ENCODE results near the gene APOBEC3H.

APOBEC3H gene

DNA sequence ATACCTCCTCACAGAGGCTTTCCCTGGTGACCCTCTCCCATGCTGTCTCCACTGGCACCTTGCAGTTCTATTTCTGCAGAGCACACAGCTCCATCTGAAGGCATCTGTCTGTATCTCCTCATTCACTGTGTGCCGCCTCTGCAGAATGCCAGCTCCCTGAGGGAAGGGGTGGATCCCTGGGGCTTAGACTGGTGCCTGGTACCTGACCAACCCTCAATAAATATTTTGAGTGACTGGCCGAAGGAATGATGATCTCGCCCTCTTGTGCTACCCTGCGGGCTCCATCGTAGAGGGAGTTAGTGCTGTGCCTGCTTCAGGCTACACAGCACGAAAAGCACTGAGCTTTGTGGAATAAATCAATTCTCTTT lies 53.8 kb downstream of the APOBEC3H start:
- DNase-seq (ENCODE audit: extremely low spot score), result no peak
- TF ChIP-seq, protein P1, sequence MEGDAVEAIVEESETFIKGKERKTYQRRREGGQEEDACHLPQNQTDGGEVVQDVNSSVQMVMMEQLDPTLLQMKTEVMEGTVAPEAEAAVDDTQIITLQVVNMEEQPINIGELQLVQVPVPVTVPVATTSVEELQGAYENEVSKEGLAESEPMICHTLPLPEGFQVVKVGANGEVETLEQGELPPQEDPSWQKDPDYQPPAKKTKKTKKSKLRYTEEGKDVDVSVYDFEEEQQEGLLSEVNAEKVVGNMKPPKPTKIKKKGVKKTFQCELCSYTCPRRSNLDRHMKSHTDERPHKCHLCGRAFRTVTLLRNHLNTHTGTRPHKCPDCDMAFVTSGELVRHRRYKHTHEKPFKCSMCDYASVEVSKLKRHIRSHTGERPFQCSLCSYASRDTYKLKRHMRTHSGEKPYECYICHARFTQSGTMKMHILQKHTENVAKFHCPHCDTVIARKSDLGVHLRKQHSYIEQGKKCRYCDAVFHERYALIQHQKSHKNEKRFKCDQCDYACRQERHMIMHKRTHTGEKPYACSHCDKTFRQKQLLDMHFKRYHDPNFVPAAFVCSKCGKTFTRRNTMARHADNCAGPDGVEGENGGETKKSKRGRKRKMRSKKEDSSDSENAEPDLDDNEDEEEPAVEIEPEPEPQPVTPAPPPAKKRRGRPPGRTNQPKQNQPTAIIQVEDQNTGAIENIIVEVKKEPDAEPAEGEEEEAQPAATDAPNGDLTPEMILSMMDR (IDR thresholded peaks at IDR 0.05; ENCODE audit: control extremely low read depth, extremely low read depth, low read depth, missing control alignments), result no peak
- ChIA-PET POLR2A (interaction anchor here (0.6 kb wide), 1 partner anchor 169 kb away, joined by 3 read pairs; the partner anchor contains the start of gene RPL3), CTCF (no interaction called here)

DNA sequence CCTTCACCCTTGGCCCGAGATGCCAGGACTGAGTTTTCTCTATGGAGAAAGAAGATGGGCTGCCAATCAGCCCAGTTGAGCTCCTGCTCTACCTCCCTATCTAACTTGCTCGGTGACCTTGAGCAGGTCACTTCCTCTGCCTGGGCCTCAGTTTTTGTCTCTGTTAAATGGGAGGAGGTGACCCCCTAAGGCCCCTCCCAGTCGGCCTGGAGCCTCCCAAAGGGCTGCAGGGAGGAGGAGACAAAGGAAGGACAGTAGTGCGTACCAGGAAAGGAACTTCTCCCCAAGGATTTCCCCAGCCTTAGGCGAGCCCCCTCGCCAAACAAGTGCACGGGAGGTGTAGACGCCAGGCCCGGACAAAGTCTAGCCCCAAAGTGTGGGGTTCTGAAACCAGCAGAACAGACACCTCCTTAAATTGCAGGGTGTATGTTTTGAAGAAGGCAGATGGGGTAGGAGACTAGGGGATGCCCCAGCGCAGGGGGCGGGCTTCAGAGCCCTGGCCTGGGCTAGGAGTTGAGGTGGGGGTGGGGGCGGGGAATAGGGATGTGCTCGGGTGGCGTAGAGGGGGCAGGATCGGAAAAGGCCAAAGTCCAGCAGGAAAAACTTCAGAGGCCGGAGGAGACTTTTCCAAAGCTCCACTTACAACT lies 54.4 kb downstream of the APOBEC3H start:
- ChIA-PET POLR2A (interaction anchor here (1.0 kb wide), 1 partner anchor 161 kb away, joined by 3 read pairs; no protein-coding TSS in a partner anchor), CTCF (no interaction called here)
- no peak for DNase-seq (ENCODE audit: extremely low spot score)
- TF ChIP-seq, protein P1 (IDR thresholded peaks at IDR 0.05; ENCODE audit: control extremely low read depth, extremely low read depth, low read depth, missing control alignments), result no peak

DNA sequence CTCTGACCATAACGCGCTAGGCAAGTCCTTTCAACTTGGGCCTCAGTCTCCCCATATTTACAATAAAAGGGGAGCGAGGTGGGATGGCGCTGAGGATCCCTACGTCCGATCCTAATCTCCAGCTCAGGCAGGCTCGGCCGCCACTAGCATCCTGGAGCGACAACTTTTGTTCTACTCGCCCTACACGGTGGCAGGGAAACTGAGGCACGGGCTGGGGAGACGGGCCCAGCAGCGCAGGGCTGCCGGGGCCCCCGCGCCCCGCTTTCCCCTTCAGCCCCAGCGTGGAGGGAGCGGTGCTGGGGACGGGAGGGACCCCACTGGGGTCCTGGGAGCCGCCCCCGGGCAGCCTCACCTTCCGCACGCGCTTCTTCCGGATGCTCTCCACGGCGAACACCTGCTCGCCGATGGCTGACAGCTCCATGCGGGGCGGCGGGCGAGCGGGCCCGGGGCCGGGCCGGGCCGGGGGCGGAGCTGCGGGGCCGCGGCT lies 55.0 kb downstream of the APOBEC3H start:
- ChIA-PET CTCF (interaction anchor here (1.2 kb wide), 2 partner anchors 19 to 282 kb away, joined by 3 to 5 read pairs; no protein-coding TSS in a partner anchor), POLR2A (interaction anchor here (1.0 to 1.2 kb wide), 4 partner anchors 133 to 368 kb away, joined by 3 to 9 read pairs (median 3); partner anchors contain the start of genes ATF4 and RPL3)
- DNase-seq (ENCODE audit: extremely low spot score), result no peak
- TF ChIP-seq, protein P1 (IDR thresholded peaks at IDR 0.05; ENCODE audit: control extremely low read depth, extremely low read depth, low read depth, missing control alignments), result no peak

DNA sequence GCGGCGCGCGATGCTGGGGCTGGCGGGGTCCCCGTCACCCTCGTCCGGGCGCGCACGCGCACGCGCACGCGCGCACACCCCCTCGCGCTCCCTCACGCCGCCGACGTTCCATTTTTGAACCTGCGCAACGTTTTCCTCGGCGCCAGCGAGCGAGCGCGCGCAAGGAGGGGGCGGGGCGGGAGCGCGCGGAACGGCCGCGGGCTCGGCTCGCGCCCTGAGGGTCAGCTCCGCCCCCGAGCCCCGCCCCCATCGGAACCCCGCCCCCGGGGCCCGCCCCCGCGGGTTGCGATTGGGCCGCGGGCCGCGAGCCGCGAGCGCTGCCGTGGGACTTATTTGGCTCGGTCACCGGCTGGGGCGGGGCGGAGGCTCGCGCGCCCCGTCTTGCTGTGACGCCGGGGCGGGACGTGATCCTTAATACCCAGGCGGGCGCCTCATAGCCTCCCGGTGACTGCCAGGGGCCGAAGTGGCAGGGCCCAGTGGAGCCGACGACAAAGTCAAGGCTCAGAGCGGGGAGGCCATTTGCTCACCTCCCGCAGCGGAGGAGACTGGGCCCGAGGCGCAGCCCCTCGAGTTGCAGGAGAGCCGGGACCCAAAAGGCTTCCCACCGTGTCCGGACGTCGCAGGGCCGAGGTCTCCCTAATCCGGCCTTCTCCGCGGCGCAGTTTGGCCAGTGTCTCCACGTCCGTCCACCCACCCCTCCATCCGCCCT lies 55.6 kb downstream of the APOBEC3H start, which contains the start of gene CBX7:
TSS of gene CBX7 (minus strand) at position 170 of the 709 bp plus-strand sequence. CDS start 236 bp downstream, outside the sequence.
- peak; percentile 99 for DNase-seq (ENCODE audit: extremely low spot score)
- TF ChIP-seq, protein P1 (IDR thresholded peaks at IDR 0.05; ENCODE audit: control extremely low read depth, extremely low read depth, low read depth, missing control alignments), result no peak
- POLR2A ChIA-PET, result interaction anchor here (1.0 to 1.2 kb wide), 4 partner anchors 134 to 368 kb away, joined by 3 to 9 read pairs (median 3); partner anchors contain the start of genes ATF4 and RPL3
- CTCF ChIA-PET, result interaction anchor here (1.2 to 2.0 kb wide), 3 partner anchors 18 to 282 kb away, joined by 3 to 5 read pairs (median 4); no protein-coding TSS in a partner anchor

DNA sequence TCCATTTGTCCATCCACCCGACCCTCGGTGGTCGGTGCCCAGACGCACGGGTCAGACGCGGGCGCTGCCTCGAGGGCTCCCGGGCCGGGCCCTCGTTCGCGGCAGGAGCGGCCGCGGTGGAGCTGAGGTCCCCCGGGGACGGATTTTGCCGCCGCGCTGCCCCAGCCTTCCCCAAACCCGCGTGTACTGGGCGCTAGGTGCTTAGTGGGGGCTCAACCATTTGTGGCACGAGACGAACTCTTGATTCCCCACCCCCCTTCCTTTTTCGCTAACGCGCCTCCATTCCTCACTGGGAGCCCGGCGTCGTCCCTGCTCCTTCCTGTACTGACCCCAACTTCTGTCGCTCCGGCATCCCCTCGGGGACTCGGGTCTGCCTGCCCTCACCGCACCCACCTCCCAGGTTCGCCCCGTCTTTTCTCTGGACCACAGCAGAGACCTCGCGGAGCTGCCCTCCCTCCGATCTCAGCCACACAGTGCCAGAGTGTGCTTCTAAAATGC lies 56.2 kb downstream of the APOBEC3H start:
- POLR2A ChIA-PET, result interaction anchor here (1.0 to 1.2 kb wide), 3 partner anchors 134 to 367 kb away, joined by 3 to 9 read pairs (median 3); partner anchors contain the start of genes ATF4 and RPL3
- DNase-seq (ENCODE audit: extremely low spot score), result no peak
- TF ChIP-seq, protein P1 (IDR thresholded peaks at IDR 0.05; ENCODE audit: control extremely low read depth, extremely low read depth, low read depth, missing control alignments), result no peak
- CTCF ChIA-PET, result interaction anchor here (1.2 to 2.2 kb wide), 5 partner anchors 15 to 283 kb away, joined by 3 to 12 read pairs (median 5); no protein-coding TSS in a partner anchor

Measured in GM10248 (cell line).